GM21737 (cell line): ENCODE data around the gene MASP2.
"Not testable (repeated sequence)": the region's sequence is repeated elsewhere in the genome, so short reads cannot be mapped to it uniquely, and the experiment has no call there.

Experiments used
- ATAC-seq: cut with Tn5 transposase; IDR thresholded peaks from one replicate; pipeline ENCODE4 v1.9.1; 2021; ENCODE audit warnings: mild to moderate bottlenecking, moderate library complexity; ENCODE audit not compliant: unreplicated experiment

MASP2 gene

GRCh38 chr1:10992004-10992403 is 55.0 kb downstream of the MASP2 start:
- ATAC-seq = not testable (repeated sequence)

- no peak for ATAC-seq
These were observed 56.2 kb downstream of the MASP2 start for GRCh38 chr1:10990828-10991227.

- ATAC-seq = not testable (repeated sequence)
These were observed 57.0 kb downstream of the MASP2 start for GRCh38 chr1:10989920-10990516.

- ATAC-seq = no peak
These were observed 57.9 kb downstream of the MASP2 start for GRCh38 chr1:10989095-10989494.

- no peak for ATAC-seq
These were observed 59.1 kb downstream of the MASP2 start for GRCh38 chr1:10987840-10988417.

GRCh38 chr1:10986525-10986890 is 60.5 kb downstream of the MASP2 start:
- ATAC-seq = no peak

- ATAC-seq = no peak
These were observed 66.0 kb downstream of the MASP2 start for GRCh38 chr1:10980841-10981727.

GRCh38 chr1:10980094-10980577 is 66.9 kb downstream of the MASP2 start:
- ATAC-seq = no peak

- no peak for ATAC-seq
These were observed 67.5 kb downstream of the MASP2 start for GRCh38 chr1:10979483-10979920.

- no peak for ATAC-seq
These were observed 68.3 kb downstream of the MASP2 start for GRCh38 chr1:10978719-10979118.
